Activated T-helper 1 cell treated with Interleukin-2 at 50 U/mL for 16 hours (primary cell): ENCODE data around the gene SCYGR7.

Experiments
- DNase-seq: peaks from one replicate; pipeline ENCODE4 v3.0.0-alpha.2; 2020; ENCODE audit warnings: low read depth

Gene SCYGR7

GRCh38 chr2:227759411-227760118 lies 31.4 kb downstream of the SCYGR7 start:
- no peak for DNase-seq

DNA sequence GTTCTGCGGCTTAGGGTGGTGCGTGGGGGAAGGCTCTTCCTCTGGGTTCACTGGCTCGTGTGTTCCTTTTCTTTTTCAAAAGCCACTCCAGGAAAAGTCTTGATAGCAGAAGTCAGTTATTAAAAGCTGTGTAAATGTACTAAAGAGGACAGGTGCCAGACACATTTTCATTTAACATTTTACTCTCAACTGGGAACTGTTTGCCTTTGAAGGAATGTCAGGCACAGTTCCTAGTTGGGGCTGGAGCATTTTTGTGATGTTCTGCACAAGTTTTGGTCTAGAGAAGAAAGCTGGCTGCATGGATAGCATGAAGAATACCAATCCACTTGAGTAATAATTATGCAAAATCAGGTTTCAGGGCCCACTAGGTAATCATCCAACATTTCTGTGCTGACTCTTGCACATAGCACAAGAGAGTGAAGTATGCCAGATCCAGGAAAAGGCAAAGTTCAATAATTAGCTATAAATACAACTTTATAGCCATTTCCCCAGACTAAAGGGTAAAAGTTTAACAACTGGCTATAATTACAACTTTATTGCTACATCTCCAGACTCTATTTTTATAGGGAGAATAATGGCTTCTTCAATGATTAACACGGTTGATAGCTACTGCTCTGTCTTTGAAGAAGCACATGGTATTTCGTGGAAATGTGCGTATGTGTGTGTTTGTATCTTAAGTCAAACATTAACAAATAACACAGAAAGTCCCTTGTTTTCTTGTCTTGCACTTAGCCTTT lies 33.8 kb downstream of the SCYGR7 start:
- DNase-seq, result no peak

- DNase-seq, result no peak
These were observed 37.7 kb downstream of the SCYGR7 start for GRCh38 chr2:227765788-227766372.

GRCh38 chr2:227766373-227766883 lies 38.3 kb downstream of the SCYGR7 start:
- peak; percentile 11 for DNase-seq

DNA sequence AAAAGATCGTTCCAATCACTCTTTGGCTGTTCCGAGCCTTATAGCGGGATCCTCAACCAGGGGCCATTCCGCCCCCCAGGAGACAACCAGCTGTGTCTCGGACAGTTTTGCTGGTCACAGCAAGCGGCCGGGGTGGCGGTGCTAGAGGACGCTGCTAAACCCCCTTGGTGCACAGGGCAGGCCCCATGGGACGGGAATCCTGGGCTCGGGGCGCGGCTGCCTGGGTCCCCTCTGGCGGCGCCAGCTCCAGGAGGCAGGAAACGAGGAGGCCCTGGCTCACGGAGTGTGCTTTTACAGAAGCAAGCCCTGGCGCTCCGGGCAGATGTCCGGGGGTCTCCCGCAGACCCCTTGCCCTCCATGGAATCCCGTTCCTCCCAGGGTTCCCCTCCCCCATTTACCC lies 39.7 kb downstream of the SCYGR7 start:
- no peak for DNase-seq

DNA sequence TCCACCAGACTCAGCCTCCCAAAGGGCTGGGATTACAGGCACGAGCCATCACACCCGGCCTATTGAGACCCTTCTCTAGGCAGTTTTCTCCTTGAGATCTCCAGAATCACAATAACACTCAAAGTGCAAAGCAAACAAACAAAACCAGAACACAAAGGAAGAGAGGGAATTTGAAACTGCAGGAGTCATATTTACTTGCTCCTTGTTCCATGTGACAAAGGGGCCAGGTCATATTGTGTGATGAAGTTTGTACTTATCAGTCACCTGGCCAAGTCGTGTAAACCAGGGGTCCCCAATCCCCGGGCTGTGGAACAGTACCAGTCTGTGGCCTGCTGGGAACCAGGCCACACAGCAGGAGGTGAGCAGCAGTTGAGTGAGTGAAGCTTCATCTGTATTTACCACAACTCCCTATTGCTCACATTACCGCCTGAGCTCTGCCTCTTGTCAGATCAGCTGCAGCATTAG lies 44.1 kb downstream of the SCYGR7 start:
- DNase-seq, result no peak

DNA sequence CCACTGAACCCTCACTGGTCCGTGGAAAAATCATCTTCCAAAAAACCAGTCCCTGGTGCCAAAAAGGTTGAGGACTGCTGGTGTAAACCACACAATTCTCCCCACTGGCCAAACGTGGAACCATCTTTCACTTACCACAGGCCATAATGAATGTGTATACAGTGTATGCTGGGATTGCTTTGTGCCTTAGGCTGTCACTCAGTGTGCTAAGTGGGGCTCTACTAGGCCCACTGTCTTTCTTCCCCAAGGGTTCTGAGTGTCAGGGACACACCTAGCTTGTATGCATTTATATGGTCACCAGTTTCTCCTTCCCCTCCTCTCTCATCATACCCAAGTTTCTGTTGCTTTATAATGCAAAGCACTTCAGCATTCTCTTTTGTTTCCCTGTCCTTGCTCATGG lies 44.8 kb downstream of the SCYGR7 start:
- DNase-seq, result no peak

GRCh38 chr2:227774011-227774624 lies 46.0 kb downstream of the SCYGR7 start:
- DNase-seq, result no peak

GRCh38 chr2:227774895-227775842 lies 47.0 kb downstream of the SCYGR7 start:
- DNase-seq, result no peak
